Progenitor cell of endocrine pancreas (in vitro differentiated cells): ENCODE measurements around the gene RAP1GAP2. TPM values are rescaled to one million over a fixed set of nuclear protein-coding genes. Genes with fewer than 3 reads are reported as not detected.
A peak's percentile ranks its signal among the peaks of the same experiment; 100 is the strongest.

Experiments
- DNase-seq: peaks from one replicate; pipeline ENCODE4 v3.0.0; 2021; ENCODE audit warnings: low spot score; ENCODE audit not compliant: unreplicated experiment
- H3K27ac Mint-ChIP-seq: 2 replicates; pipeline ENCODE4 v1.8.0; 2021; ENCODE audit warnings: mild to moderate bottlenecking, moderate library complexity, mixed read lengths
- H3K27me3 Mint-ChIP-seq: 2 replicates; pipeline ENCODE4 v1.8.0; 2021; ENCODE audit warnings: mixed read lengths
- H3K36me3 Mint-ChIP-seq: 2 replicates; pipeline ENCODE4 v1.8.0; 2022; ENCODE audit warnings: mixed read lengths; ENCODE audit not compliant: insufficient read depth
- H3K4me1 Mint-ChIP-seq: 2 replicates; pipeline ENCODE4 v1.8.0; 2021; ENCODE audit warnings: low read depth, mixed read lengths
- H3K4me3 Mint-ChIP-seq: 2 replicates; pipeline ENCODE4 v1.8.0; 2021; ENCODE audit warnings: low read depth, mild to moderate bottlenecking, moderate library complexity, mixed read lengths
- H3K9me3 Mint-ChIP-seq: 2 replicates; pipeline ENCODE4 v1.8.0; 2021; ENCODE audit warnings: low read depth, mixed read lengths
- total RNA-seq: library from RNA; stranded (reverse); gene quantifications from 2 replicates; pipeline ENCODE4 v1.2.1, GENCODE V29; 2021
- TF ChIP-seq, protein P1 (sequence below): fragments of 200-600 bp; sonication (generic); IDR thresholded peaks from one replicate; pipeline ENCODE4 v1.5.0; 2021; ENCODE audit warnings: antibody characterized with exemption, mild to moderate bottlenecking; ENCODE audit not compliant: unreplicated experiment

The RAP1GAP2 gene
- total RNA-seq, 1 donor from 2014 or later = 116 TPM

DNA sequence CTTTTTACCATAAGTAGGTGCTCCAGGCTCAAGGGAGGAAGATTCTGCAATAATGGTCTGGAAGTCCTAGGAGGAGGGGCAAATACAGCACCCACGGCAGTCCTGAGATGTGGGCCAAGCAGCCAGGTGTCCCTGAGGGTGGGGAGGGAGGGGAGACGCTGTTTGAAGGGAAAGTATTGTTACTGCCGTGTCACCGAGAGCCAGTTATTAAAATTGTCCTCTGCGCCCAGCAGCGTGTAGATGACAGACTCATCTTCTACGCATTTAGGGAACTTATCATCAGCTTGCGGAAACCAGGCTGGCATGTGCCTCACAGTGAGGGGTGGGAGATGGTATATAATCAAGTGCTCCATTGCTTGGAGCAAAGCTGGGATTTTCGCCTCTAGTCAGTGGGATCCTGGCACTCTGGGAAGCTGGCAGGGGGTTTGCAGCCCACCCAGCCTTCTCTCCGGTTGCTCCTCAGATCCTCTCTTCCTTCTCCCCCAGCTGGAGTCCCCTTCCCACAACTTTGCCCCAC lies 162.5 kb downstream of the RAP1GAP2 start:
- H3K36me3 Mint-ChIP-seq = no peaks in the 10 kb centered on the region
- H3K27me3 Mint-ChIP-seq = no peaks in the 10 kb centered on the region
- peak overlapping the region; percentile 56 for H3K27ac Mint-ChIP-seq
- DNase-seq = no peak
- TF ChIP-seq, protein P1, sequence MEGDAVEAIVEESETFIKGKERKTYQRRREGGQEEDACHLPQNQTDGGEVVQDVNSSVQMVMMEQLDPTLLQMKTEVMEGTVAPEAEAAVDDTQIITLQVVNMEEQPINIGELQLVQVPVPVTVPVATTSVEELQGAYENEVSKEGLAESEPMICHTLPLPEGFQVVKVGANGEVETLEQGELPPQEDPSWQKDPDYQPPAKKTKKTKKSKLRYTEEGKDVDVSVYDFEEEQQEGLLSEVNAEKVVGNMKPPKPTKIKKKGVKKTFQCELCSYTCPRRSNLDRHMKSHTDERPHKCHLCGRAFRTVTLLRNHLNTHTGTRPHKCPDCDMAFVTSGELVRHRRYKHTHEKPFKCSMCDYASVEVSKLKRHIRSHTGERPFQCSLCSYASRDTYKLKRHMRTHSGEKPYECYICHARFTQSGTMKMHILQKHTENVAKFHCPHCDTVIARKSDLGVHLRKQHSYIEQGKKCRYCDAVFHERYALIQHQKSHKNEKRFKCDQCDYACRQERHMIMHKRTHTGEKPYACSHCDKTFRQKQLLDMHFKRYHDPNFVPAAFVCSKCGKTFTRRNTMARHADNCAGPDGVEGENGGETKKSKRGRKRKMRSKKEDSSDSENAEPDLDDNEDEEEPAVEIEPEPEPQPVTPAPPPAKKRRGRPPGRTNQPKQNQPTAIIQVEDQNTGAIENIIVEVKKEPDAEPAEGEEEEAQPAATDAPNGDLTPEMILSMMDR = no peak
- H3K4me1 Mint-ChIP-seq = peaks cover 35% of the 10 kb centered on the region
- H3K4me3 Mint-ChIP-seq = no peak overlapping the region
- H3K9me3 Mint-ChIP-seq = no peaks in the 10 kb centered on the region

DNA sequence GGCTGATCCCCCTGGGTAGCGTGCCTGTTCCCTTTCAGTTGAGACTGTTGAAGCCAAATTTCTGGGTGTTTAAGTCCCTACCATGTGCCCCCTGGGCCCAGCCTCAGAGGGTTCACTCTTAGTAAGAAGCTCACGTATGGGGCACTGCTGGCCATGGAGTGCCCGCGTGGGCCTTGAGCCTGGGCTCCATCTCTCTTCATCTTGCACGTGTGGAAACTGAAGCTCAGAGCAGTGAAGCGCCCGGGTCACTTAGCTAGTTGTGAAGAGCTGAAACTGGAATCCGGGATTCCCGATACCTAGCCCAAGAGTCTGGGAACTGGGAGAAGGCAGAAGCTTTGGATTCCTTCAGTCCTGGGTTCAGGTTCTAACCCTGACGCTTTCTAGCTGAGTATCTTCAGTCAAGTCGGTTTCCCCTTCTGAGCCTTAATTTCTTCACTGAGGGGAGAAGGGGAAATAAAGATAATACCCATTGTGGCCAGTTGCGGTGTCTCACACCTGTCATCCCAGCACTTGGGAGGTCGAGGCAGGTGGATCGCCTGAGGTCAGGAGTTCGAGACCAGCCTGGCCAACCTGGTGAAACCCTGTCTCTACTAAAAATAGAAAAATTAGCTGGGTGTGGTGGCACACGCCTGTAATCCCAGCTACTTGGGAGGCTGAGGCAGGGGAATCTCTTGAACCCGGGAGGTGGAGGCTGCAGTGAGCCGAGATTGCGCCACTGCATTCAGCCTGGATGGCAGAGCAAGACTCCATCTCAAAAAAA lies 163.3 kb downstream of the RAP1GAP2 start:
- DNase-seq = no peak
- Mint-ChIP-seq H3K4me1 (peaks cover 35% of the 10 kb centered on the region), H3K9me3 (no peaks in the 10 kb centered on the region), H3K27ac (peak overlapping the region; percentile 56), H3K27me3 (no peaks in the 10 kb centered on the region), H3K4me3 (no peak overlapping the region), H3K36me3 (no peaks in the 10 kb centered on the region)
- TF ChIP-seq, protein P1 = no peak

DNA sequence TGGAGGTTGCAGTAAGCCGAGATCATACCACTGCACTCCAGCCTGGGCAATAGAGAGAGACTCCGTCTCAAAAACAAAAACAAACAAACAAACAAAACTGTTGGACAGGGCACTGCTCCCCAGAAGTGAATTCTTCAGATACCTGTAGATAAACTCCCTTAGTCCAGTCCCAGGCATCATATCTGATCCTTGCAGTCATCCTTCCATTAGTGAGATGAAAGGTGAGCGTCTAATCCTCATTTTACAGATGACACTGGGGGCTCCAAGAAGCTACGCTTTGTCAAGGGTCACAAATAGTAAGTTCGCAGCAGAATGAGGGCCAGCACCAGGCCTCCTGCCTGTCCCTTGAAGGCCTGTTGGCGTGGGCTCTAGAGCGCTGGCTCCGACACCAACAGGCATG lies 165.2 kb downstream of the RAP1GAP2 start:
- H3K9me3 Mint-ChIP-seq = no peaks in the 10 kb centered on the region
- H3K4me1 Mint-ChIP-seq = peaks cover 33% of the 10 kb centered on the region
- H3K27ac Mint-ChIP-seq = no peak overlapping the region
- H3K27me3 Mint-ChIP-seq = no peaks in the 10 kb centered on the region
- peaks cover 8% of the 10 kb centered on the region for H3K36me3 Mint-ChIP-seq
- no peak overlapping the region for H3K4me3 Mint-ChIP-seq
- TF ChIP-seq, protein P1 = no peak
- no peak for DNase-seq

DNA sequence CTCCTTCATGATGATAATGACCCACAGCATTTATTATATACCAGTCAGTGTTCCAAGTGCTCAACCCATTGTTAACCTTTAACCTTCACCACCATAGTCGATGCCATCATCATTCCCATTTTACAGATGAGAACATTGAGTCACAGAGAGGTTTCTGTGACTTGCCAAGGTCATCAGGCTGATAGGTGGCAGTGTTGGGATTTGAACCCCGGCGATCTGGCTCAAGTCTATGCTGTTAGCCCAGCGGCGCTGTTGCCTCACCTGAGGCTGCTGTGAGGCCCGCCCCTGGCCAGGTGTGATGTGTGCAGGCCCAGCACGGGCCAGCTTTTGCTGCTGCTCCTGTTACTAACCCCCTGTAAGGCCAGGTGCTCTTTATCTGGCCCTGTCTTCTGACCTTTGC lies 166.0 kb downstream of the RAP1GAP2 start:
- H3K27me3 Mint-ChIP-seq = no peaks in the 10 kb centered on the region
- H3K27ac Mint-ChIP-seq = no peak overlapping the region
- DNase-seq = no peak
- H3K4me1 Mint-ChIP-seq = peaks cover 31% of the 10 kb centered on the region
- H3K4me3 Mint-ChIP-seq = no peak overlapping the region
- H3K9me3 Mint-ChIP-seq = no peaks in the 10 kb centered on the region
- TF ChIP-seq, protein P1 = no peak
- H3K36me3 Mint-ChIP-seq = peaks cover 10% of the 10 kb centered on the region

DNA sequence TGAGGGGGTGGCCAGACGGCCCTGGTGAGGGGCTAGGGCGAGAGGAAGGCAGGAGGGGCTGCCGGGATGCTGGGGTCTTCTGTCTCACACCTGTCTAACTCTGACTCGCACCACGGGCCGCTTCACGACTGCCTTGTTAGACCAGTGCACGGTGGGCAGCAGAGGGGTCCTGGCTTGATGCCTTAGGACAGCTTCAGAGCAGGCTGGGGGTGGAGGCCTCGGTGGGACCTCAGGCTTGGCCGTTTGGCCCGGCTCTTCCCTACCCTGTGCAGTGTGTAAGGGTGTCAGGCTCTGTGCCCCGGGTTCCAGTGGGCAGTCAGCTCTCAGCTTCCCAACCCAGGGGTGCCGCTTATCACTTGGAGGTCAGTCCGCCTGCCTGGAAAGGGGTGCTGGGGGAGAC lies 166.5 kb downstream of the RAP1GAP2 start:
- H3K9me3 Mint-ChIP-seq = no peaks in the 10 kb centered on the region
- peak overlapping the region; percentile 29 for H3K27ac Mint-ChIP-seq
- peaks cover 30% of the 10 kb centered on the region for H3K4me1 Mint-ChIP-seq
- no peak overlapping the region for H3K4me3 Mint-ChIP-seq
- TF ChIP-seq, protein P1 = no peak
- no peaks in the 10 kb centered on the region for H3K27me3 Mint-ChIP-seq
- H3K36me3 Mint-ChIP-seq = peaks cover 11% of the 10 kb centered on the region
- DNase-seq = no peak
